HCT116 (cell line): ENCODE results near the gene DAZAP1. TPM values are rescaled to one million over a fixed set of nuclear protein-coding genes. Genes with fewer than 3 reads are reported as not detected.

ENCODE experiments used
- ATAC-seq: fragments of 200-7000 bp; cut with Tn5 transposase; 2 replicates; pipeline ENCODE4 v1.9.1; 2020; ENCODE audit warnings: mild to moderate bottlenecking, moderate library complexity
- BruUV-seq: library from RNA; stranded (reverse); fragments of 400-500 nt; replicated peaks from 2 replicates; lab custom pipeline; 2021; lab: Mats Ljungman, UMichigan
- CTCF ChIA-PET: fragments of 300-600 bp; sonication (Branson Sonifier 250); formaldehyde crosslinking; loops from one replicate; lab custom pipeline; 2021; ENCODE audit warnings: antibody characterized with exemption; lab: Charles Lee
- POLR2A ChIA-PET: fragments of 300-600, 350-600 bp; sonication (Branson Sonifier 250); formaldehyde crosslinking; loops from one replicate; lab custom pipeline; 2021; ENCODE audit warnings: antibody characterized with exemption; lab: Charles Lee
- RAD21 ChIA-PET, 2 experiments: fragments of 300-600 bp; sonication (Branson Sonifier 250); formaldehyde crosslinking; loops; one replicate each; lab custom pipeline; 2023; ENCODE audit warnings: low total read pairs in 2 of 2; ENCODE audit not compliant: uncharacterized antibody in 2 of 2, unreplicated experiment in 2 of 2, low non-redundant PET in 1 of 2; lab: Charles Lee
- DNase-seq: peaks from one replicate; pipeline ENCODE4 v3.0.0-alpha.2; 2010; ENCODE audit warnings: low read depth, low spot score
- H2AFZ ChIP-seq: fragments of 200-600 bp; shearing (Covaris generic), sonication (generic); 2 replicates; pipeline ENCODE4 v1.6.1; 2017; ENCODE audit warnings: low read depth, mixed run types, mixed read lengths, antibody characterized with exemption, low read length; ENCODE audit not compliant: poor library complexity, severe bottlenecking
- H3K27ac ChIP-seq: 2 replicates; pipeline ENCODE4 v1.5.1; 2012; ENCODE audit warnings: low read depth, low read length
- H3K27me3 ChIP-seq: fragments of 200-600 bp; sonication (generic); 2 replicates; pipeline ENCODE4 v1.6.1; 2016; ENCODE audit warnings: mixed run types, low read length, mixed read lengths; ENCODE audit not compliant: insufficient read depth
- H3K36me3 ChIP-seq, 2 experiments: fragments of 200-500 bp in 1 of 2; fragments of 200-600 bp in 1 of 2; sonication (Bioruptor generic) in 1 of 2; sonication (generic) in 1 of 2; 2 replicates each; pipeline versions ENCODE4 v1.5.1 to v1.6.1; 2014 to 2016; ENCODE audit warnings: low read length in 2 of 2, inconsistent platforms in 1 of 2, mixed read lengths in 1 of 2, mixed run types in 1 of 2; ENCODE audit not compliant: insufficient read depth in 2 of 2, control insufficient read depth in 1 of 2
- H3K4me1 ChIP-seq, 2 experiments: fragments of 200-600 bp in 1 of 2; sonication (generic) in 1 of 2; 2 replicates each; pipeline versions ENCODE4 v1.5.1 to v1.6.1; 2012 to 2017; ENCODE audit warnings: low read length in 2 of 2, inconsistent platforms in 1 of 2, mild to moderate bottlenecking in 1 of 2, mixed read lengths in 1 of 2, mixed run types in 1 of 2, moderate library complexity in 1 of 2; ENCODE audit not compliant: insufficient read depth in 2 of 2, control insufficient read depth in 1 of 2
- H3K4me2 ChIP-seq: fragments of 200-600 bp; sonication (generic); 2 replicates; pipeline ENCODE4 v1.6.1; 2017; ENCODE audit warnings: mixed run types, low read length, mixed read lengths
- H3K4me3 ChIP-seq, 2 experiments: fragments of 200-600 bp in 1 of 2; sonication (generic) in 1 of 2; replicated peaks in 1 of 2; 2 replicates each; pipeline ENCODE4 v1.5.1; 2011 to 2016; ENCODE audit warnings: low read length in 2 of 2, control low read depth in 1 of 2, low read depth in 1 of 2, mild to moderate bottlenecking in 1 of 2, mixed read lengths in 1 of 2, mixed run types in 1 of 2
- H3K79me2 ChIP-seq: fragments of 200-600 bp; sonication (generic); 2 replicates; pipeline ENCODE4 v1.6.1; 2017; ENCODE audit warnings: mild to moderate bottlenecking, mixed run types, low read length, moderate library complexity, mixed read lengths; ENCODE audit not compliant: insufficient read depth
- H3K9ac ChIP-seq: fragments of 200-600 bp; sonication (generic); 2 replicates; pipeline ENCODE4 v1.6.1; 2016; ENCODE audit warnings: low read length, mixed read lengths
- H3K9me2 ChIP-seq: fragments of 200-600 bp; sonication (generic), shearing (Covaris generic); 2 replicates; pipeline ENCODE4 v1.6.1; 2017; ENCODE audit warnings: mixed run types, mild to moderate bottlenecking, moderate library complexity; ENCODE audit not compliant: insufficient read depth
- H3K9me3 ChIP-seq, 2 experiments: fragments of 200-500 bp in 1 of 2; fragments of 200-600 bp in 1 of 2; sonication (Bioruptor generic) in 1 of 2; sonication (generic) in 1 of 2; 2 replicates each; pipeline ENCODE4 v1.6.1; 2014 to 2017; ENCODE audit warnings: low read length in 2 of 2, mixed read lengths in 2 of 2, inconsistent platforms in 1 of 2, low read depth in 1 of 2, mild to moderate bottlenecking in 1 of 2, mixed run types in 1 of 2, moderate library complexity in 1 of 2; ENCODE audit not compliant: control insufficient read depth in 1 of 2, insufficient read depth in 1 of 2
- H4K20me1 ChIP-seq: fragments of 200-600 bp; sonication (generic), shearing (Covaris generic); 2 replicates; pipeline ENCODE4 v1.6.1; 2017; ENCODE audit warnings: mixed run types, mild to moderate bottlenecking, moderate library complexity; ENCODE audit not compliant: insufficient read depth
- EGR1 ChIP-seq: IDR thresholded peaks from 2 replicates; pipeline ENCODE4 v1.6.1; 2012; ENCODE audit warnings: low read depth
- POLR2AphosphoS5 ChIP-seq: IDR thresholded peaks from 2 replicates; pipeline ENCODE4 v1.6.1; 2011; ENCODE audit warnings: mild to moderate bottlenecking, low read depth, low read length, moderate library complexity
- SRF ChIP-seq: IDR thresholded peaks from 2 replicates; pipeline ENCODE4 v1.6.1; 2012; ENCODE audit warnings: low read depth
- TCF7L2 ChIP-seq: IDR thresholded peaks from 2 replicates; pipeline ENCODE4 v1.7.0; 2011; ENCODE audit warnings: borderline replicate concordance, inconsistent platforms; ENCODE audit not compliant: insufficient read depth, insufficient read length; ENCODE audit errors: extremely low read depth
- YY1 ChIP-seq: IDR thresholded peaks from 2 replicates; pipeline ENCODE4 v1.6.1; 2011; ENCODE audit warnings: low read length, low read depth, moderate library complexity, mild to moderate bottlenecking; ENCODE audit not compliant: insufficient replicate concordance; ENCODE audit errors: extremely low read depth
- intact Hi-C: fragments of 100-400 bp; cut with micrococcal nuclease; formaldehyde crosslinking; loops from 2 replicates; pipeline ENCODE4 v1.10.0; 2022
- total RNA-seq: library from RNA; stranded (reverse); gene quantifications from one replicate; pipeline ENCODE4 v1.2.1, GENCODE V29; 2021; ENCODE audit not compliant: unreplicated experiment

Gene DAZAP1
- total RNA-seq, 1 experiment from 2014 or later, result 191 TPM

DNA sequence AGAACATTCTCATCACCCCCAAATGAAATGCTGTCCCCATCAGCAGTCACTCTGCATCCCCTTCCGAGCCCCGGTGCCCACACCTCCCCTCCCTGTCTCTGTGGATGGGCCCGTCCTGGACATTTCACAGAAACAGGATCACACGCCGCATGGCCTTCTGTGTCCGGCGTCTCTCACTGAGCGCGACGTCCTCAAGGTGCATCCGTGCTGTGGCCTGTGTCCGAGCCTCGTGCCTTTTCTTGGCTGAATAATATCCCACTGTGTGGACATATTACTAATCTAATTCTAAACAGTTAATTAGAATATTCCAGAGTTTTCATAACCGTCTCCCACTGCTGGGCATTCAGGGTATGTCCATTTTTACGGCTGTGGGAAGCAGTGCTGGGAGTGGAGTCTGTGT is 15.0 kb upstream of the DAZAP1 start:
- intact Hi-C loops, result no loop called here
- no peak overlapping the region for H3K4me3 ChIP-seq
- H4K20me1 ChIP-seq, result no peaks in the 10 kb centered on the region
- H3K36me3 ChIP-seq, result peaks cover 2 to 14% of the 10 kb centered on the region in 2 experiments; a peak in 2 of 4 replicates
- no TSS peak for BruUV-seq
- H3K9me3 ChIP-seq, result no peaks in the 10 kb centered on the region
- H2AFZ ChIP-seq, result no peak overlapping the region
- TF ChIP-seq YY1, result no peak
- POLR2A ChIA-PET, result no interaction called here
- H3K9me2 ChIP-seq, result no peaks in the 10 kb centered on the region
- H3K9ac ChIP-seq, result no peak overlapping the region
- no peaks in the 10 kb centered on the region for H3K79me2 ChIP-seq
- RAD21 ChIA-PET, result no interaction called here
- no peak overlapping the region for H3K27ac ChIP-seq
- no peak for ATAC-seq
- H3K4me2 ChIP-seq, result no peak overlapping the region
- H3K27me3 ChIP-seq, result no peaks in the 10 kb centered on the region
- peaks cover 2 to 17% of the 10 kb centered on the region in 2 experiments; a peak in 2 of 4 replicates for H3K4me1 ChIP-seq
- CTCF ChIA-PET, result no interaction called here
- no peak for DNase-seq

DNA sequence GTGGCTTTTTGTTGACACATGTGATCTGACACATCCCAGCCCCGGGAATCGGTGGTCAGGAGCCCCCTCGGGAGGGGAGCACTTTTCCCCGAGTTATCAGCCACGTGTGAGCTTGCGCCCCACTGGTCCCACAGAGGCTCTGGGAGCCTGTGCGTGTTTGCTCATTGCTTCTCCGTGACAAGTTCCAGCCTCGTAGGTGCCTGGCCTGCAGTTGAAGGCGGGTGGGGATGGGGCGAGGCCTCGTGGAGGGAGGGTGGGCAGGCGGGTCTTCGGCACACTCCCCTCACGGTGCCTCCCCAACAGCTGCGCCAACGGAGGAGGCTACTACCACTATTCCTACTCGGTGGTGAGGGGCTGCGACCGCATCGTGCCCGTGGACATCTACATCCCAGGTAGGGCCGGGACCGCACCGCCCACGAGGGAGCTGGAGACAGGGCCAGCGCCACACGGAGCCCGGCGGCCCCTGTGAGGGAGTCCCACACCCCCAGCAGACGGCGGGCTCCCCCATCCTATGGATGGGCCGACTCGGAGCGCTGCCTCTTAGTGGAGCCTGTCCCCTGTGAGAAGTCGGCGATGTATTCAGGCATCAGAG is 14.4 kb upstream of the DAZAP1 start:
- Histone ChIP-seq H3K4me3 (no peak overlapping the region), H3K79me2 (no peaks in the 10 kb centered on the region), H3K4me2 (no peak overlapping the region), H3K4me1 (peaks cover 2 to 18% of the 10 kb centered on the region in 2 experiments; a peak in 2 of 4 replicates), H3K9me2 (no peaks in the 10 kb centered on the region), H3K9me3 (no peaks in the 10 kb centered on the region), H3K36me3 (peaks cover 2 to 14% of the 10 kb centered on the region in 2 experiments; a peak in 3 of 4 replicates), H3K27ac (no peak overlapping the region), H3K9ac (no peak overlapping the region), H2AFZ (no peak overlapping the region), H3K27me3 (no peaks in the 10 kb centered on the region), H4K20me1 (no peaks in the 10 kb centered on the region)
- POLR2A ChIA-PET, result no interaction called here
- TF ChIP-seq YY1, result no peak
- no peak for TF ChIP-seq TCF7L2
- no peak for TF ChIP-seq POLR2AphosphoS5
- no peak for TF ChIP-seq SRF
- no peak for TF ChIP-seq EGR1
- DNase-seq, result no peak
- intact Hi-C loops, result no loop called here
- RAD21 ChIA-PET, result no interaction called here
- CTCF ChIA-PET, result no interaction called here
- BruUV-seq, result no TSS peak
- ATAC-seq, result no peak
